ENCODE measurements around the gene GPR141. TPM values are rescaled to one million over a fixed set of nuclear protein-coding genes. Genes with fewer than 3 reads are reported as not detected.

Gene GPR141
- total RNA-seq, 2 donors from 2014 or later, result 2.0 TPM; not detected in 1

GRCh38 chr7:37784015-37784414 lies 100.4 kb downstream of the GPR141 start:
- Histone ChIP-seq H3K36me3 (no peaks in the 10 kb centered on the region), H3K9me3 (no peaks in the 10 kb centered on the region), H3K27me3 (replicated peaks; ENCODE audit: insufficient read depth) (no peaks in the 10 kb centered on the region), H3K4me3 (no peak overlapping the region), H3K27ac (no peak overlapping the region), H3K4me1 (ENCODE audit: control insufficient read depth in 1 of 2, low read depth in 2 of 2) (peaks cover 0 to 10% of the 10 kb centered on the region in 2 donors)
- DNase-seq (ENCODE audit: low spot score) (no peak), ATAC-seq (ENCODE audit: insufficient number of reproducible peaks, low FRiP score, low read depth) (no peak)
- TF ChIP-seq CTCF (IDR thresholded peaks at IDR 0.05), result no peak

DNA sequence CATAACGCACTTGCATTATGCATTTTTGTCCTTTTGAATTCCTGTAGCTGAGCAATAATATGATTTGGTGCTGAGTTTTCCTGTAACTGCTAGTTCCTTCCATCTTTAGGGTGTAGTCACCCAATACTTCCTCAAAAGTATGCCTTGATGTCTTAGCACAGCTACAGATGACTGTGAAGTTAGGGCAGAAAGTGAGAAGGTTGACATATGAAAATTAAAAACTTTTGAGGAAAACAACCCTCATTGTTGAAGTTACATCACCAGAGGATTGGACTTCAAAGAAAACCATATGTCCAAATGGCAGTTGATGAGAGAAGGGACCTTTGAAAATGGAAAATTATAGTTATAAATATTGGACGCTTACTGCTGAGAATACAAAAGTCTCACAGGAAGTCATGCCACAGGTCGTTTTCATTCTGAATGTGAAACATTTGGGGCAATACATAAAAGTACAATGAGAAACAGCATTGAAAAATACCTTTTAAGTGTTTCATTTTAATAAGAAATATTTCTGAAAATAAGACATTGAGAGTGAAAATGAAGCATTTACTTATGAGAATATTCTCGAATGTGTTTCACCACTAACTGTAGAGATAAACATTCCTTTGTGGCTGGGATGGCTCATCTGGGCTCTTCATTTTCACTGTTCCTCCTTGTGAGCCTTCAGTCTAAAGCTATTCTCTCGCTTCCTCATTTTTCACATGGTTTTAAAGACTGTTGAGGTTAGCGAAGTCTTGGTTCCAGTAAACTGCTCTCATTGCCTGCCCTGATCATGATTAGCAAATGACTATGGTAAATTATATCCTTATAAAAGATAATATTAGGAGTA lies 103.4 kb downstream of the GPR141 start:
- ATAC-seq (ENCODE audit: insufficient number of reproducible peaks, low FRiP score, low read depth) (no peak), DNase-seq (ENCODE audit: low spot score) (no peak)
- H3K4me1 ChIP-seq (ENCODE audit: control insufficient read depth in 1 of 2, low read depth in 2 of 2), result no peaks in the 10 kb centered on the region
- no peak for TF ChIP-seq CTCF (IDR thresholded peaks at IDR 0.05)
- H3K36me3 ChIP-seq, result no peaks in the 10 kb centered on the region
- H3K9me3 ChIP-seq, result no peaks in the 10 kb centered on the region
- H3K27ac ChIP-seq, result no peak overlapping the region
- H3K4me3 ChIP-seq, result no peak overlapping the region
- no peaks in the 10 kb centered on the region for H3K27me3 ChIP-seq (replicated peaks; ENCODE audit: insufficient read depth)

Other genes starting within 250 kb of the GPR141 start
- 10 to 100 TPM; 66.0 to 72.2 TPM for gene ELMO1, start 234.9 kb upstream of the GPR141 start, total RNA-seq
- not detected for gene NME8, start 164.8 kb downstream of the GPR141 start, total RNA-seq
- gene SFRP4, start 233.1 kb downstream of the GPR141 start, total RNA-seq, result 10 to 100 TPM; 53.3 to 81.6 TPM
- gene EPDR1, start 236.9 kb downstream of the GPR141 start, total RNA-seq, result 10 to 100 TPM; 59.3 to 98.8 TPM

All from thoracic aorta (tissue), 2 donors.